Ishikawa (cell line): ENCODE data around the gene CLUH.

Experiments used
- CEBPB ChIP-seq: IDR thresholded peaks from 2 replicates; pipeline ENCODE4 v1.6.1; 2012
- EP300 ChIP-seq: IDR thresholded peaks from 2 replicates; pipeline ENCODE4 v1.6.1; 2012; ENCODE audit warnings: borderline replicate concordance
- MAX ChIP-seq: IDR thresholded peaks from 2 replicates; pipeline ENCODE4 v1.6.1; 2012
- RAD21 ChIP-seq: IDR thresholded peaks from 2 replicates; pipeline ENCODE4 v1.6.1; 2012; ENCODE audit warnings: low read depth
- REST ChIP-seq: IDR thresholded peaks from 2 replicates; pipeline ENCODE4 v1.6.1; 2012; ENCODE audit warnings: low read depth, mild to moderate bottlenecking
- TAF1 ChIP-seq: IDR thresholded peaks from 2 replicates; pipeline ENCODE4 v1.6.1; 2012; ENCODE audit warnings: low read depth, mild to moderate bottlenecking
- YY1 ChIP-seq: IDR thresholded peaks from 2 replicates; pipeline ENCODE4 v1.6.1; 2012; ENCODE audit warnings: low read depth
- ZBTB7A ChIP-seq: IDR thresholded peaks from 2 replicates; pipeline ENCODE4 v1.6.1; 2012; ENCODE audit warnings: low read depth

GRCh38 chr17:2672026-2672425 lies 39.5 kb downstream of the CLUH start:
- TF ChIP-seq TAF1: no peak
- TF ChIP-seq MAX: no peak
- TF ChIP-seq YY1: no peak
- no peak for TF ChIP-seq EP300
- TF ChIP-seq CEBPB: no peak
- no peak for TF ChIP-seq REST
- TF ChIP-seq ZBTB7A: no peak
- TF ChIP-seq RAD21: no peak
